ENCODE measurements around the gene CD34.

Gene CD34

DNA sequence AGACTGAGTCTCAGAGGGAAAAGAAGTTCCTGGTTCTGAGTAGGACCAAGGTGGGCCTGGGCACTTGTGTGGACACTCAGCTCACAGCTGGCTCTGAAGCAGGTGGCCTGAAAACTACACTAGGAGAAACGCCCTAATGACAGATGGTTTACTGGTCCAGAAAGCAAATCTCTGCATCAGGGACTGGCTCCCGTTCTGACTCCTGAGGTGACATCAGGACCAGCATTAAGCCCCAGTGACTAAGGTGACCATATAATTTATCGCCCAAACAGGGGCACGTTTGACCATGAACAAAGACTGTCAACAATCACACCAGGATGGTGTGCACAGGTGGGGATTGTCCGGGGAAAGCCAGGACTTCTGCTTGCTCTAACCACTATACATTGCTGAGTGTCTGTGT, 12.2 kb upstream of the CD34 start:
- TF ChIP-seq, protein P1, sequence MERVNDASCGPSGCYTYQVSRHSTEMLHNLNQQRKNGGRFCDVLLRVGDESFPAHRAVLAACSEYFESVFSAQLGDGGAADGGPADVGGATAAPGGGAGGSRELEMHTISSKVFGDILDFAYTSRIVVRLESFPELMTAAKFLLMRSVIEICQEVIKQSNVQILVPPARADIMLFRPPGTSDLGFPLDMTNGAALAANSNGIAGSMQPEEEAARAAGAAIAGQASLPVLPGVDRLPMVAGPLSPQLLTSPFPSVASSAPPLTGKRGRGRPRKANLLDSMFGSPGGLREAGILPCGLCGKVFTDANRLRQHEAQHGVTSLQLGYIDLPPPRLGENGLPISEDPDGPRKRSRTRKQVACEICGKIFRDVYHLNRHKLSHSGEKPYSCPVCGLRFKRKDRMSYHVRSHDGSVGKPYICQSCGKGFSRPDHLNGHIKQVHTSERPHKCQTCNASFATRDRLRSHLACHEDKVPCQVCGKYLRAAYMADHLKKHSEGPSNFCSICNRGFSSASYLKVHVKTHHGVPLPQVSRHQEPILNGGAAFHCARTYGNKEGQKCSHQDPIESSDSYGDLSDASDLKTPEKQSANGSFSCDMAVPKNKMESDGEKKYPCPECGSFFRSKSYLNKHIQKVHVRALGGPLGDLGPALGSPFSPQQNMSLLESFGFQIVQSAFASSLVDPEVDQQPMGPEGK (CRISPR knock-in tag; IDR thresholded peaks at IDR 0.05; ENCODE audit: borderline replicate concordance): no peak
- TF ChIP-seq, protein P2, sequence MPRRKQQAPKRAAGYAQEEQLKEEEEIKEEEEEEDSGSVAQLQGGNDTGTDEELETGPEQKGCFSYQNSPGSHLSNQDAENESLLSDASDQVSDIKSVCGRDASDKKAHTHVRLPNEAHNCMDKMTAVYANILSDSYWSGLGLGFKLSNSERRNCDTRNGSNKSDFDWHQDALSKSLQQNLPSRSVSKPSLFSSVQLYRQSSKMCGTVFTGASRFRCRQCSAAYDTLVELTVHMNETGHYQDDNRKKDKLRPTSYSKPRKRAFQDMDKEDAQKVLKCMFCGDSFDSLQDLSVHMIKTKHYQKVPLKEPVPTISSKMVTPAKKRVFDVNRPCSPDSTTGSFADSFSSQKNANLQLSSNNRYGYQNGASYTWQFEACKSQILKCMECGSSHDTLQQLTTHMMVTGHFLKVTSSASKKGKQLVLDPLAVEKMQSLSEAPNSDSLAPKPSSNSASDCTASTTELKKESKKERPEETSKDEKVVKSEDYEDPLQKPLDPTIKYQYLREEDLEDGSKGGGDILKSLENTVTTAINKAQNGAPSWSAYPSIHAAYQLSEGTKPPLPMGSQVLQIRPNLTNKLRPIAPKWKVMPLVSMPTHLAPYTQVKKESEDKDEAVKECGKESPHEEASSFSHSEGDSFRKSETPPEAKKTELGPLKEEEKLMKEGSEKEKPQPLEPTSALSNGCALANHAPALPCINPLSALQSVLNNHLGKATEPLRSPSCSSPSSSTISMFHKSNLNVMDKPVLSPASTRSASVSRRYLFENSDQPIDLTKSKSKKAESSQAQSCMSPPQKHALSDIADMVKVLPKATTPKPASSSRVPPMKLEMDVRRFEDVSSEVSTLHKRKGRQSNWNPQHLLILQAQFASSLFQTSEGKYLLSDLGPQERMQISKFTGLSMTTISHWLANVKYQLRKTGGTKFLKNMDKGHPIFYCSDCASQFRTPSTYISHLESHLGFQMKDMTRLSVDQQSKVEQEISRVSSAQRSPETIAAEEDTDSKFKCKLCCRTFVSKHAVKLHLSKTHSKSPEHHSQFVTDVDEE (CRISPR knock-in tag; IDR thresholded peaks at IDR 0.05): no peak
- TF ChIP-seq OSR1 (CRISPR knock-in tag; IDR thresholded peaks at IDR 0.05): no peak
- TF ChIP-seq TOX (CRISPR knock-in tag; IDR thresholded peaks at IDR 0.05; ENCODE audit: borderline replicate concordance): no peak
- TF ChIP-seq, protein P3, sequence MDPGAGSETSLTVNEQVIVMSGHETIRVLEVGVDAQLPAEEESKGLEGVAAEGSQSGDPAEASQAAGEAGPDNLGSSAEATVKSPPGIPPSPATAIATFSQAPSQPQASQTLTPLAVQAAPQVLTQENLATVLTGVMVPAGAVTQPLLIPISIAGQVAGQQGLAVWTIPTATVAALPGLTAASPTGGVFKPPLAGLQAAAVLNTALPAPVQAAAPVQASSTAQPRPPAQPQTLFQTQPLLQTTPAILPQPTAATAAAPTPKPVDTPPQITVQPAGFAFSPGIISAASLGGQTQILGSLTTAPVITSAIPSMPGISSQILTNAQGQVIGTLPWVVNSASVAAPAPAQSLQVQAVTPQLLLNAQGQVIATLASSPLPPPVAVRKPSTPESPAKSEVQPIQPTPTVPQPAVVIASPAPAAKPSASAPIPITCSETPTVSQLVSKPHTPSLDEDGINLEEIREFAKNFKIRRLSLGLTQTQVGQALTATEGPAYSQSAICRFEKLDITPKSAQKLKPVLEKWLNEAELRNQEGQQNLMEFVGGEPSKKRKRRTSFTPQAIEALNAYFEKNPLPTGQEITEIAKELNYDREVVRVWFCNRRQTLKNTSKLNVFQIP (CRISPR knock-in tag; IDR thresholded peaks at IDR 0.05; ENCODE audit: borderline replicate concordance, low read depth): no peak
- no peak for ATAC-seq

DNA sequence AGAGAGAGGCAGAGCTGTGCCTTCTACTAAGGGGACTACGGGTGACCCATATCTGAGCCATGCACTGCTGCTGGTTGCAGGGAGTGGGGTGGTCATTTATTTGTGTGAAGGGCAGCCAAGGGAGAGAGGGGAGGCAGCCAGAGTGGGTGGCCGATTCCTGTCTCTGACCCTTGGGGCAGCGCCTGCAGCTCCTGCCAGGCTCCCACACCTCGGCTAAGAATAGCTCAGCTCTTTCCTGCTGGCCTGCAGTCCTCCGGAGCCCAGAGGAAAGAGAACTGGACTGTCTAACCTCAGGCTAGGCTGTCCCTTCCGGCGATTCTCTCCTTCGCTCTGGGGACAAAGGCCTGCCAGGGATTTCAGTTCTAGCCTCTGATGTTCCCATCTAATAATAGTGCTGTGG, 11.6 kb upstream of the CD34 start:
- no peak; the same call in 2 of the 3 replicates for ATAC-seq
- TF ChIP-seq, protein P1 (CRISPR knock-in tag; IDR thresholded peaks at IDR 0.05; ENCODE audit: borderline replicate concordance): no peak
- TF ChIP-seq ZFP30 (CRISPR knock-in tag; IDR thresholded peaks at IDR 0.05) (no peak), CSDC2 (CRISPR knock-in tag; IDR thresholded peaks at IDR 0.05) (no peak), ZFP3 (CRISPR knock-in tag; IDR thresholded peaks at IDR 0.05) (no peak), ZC3H10 (CRISPR knock-in tag; IDR thresholded peaks at IDR 0.05) (no peak), ZNF70 (CRISPR knock-in tag; IDR thresholded peaks at IDR 0.05) (no peak), TOX (CRISPR knock-in tag; IDR thresholded peaks at IDR 0.05; ENCODE audit: borderline replicate concordance) (no peak), OSR1 (CRISPR knock-in tag; IDR thresholded peaks at IDR 0.05) (no peak), PPARA (CRISPR knock-in tag; IDR thresholded peaks at IDR 0.05; ENCODE audit: borderline replicate concordance) (no peak)

DNA sequence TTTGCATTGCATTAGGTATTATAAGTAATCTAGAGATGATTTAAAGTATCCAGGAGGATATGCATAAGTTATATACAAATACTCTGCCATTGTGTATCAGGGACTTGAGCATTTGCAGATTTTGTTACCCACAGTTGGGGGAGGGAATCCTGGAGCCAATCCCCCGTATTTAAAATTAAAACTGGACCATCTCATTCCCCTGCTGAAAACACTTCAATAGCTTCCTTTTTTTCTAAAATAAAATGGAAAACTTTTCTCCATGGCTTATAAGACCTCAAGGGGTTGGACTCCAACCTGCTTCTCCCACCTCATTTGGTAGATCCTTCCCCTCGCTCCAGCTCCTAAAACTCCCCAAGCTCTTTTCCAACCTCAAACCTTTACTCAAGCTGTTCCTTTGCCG, 10.4 kb upstream of the CD34 start:
- TF ChIP-seq ZFP30 (CRISPR knock-in tag; IDR thresholded peaks at IDR 0.05): no peak
- no peak for TF ChIP-seq OSR1 (CRISPR knock-in tag; IDR thresholded peaks at IDR 0.05)
- TF ChIP-seq, protein P4, sequence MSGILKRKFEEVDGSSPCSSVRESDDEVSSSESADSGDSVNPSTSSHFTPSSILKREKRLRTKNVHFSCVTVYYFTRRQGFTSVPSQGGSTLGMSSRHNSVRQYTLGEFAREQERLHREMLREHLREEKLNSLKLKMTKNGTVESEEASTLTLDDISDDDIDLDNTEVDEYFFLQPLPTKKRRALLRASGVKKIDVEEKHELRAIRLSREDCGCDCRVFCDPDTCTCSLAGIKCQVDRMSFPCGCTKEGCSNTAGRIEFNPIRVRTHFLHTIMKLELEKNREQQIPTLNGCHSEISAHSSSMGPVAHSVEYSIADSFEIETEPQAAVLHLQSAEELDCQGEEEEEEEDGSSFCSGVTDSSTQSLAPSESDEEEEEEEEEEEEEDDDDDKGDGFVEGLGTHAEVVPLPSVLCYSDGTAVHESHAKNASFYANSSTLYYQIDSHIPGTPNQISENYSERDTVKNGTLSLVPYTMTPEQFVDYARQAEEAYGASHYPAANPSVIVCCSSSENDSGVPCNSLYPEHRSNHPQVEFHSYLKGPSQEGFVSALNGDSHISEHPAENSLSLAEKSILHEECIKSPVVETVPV (CRISPR knock-in tag; IDR thresholded peaks at IDR 0.05): no peak
- TF ChIP-seq ZFP3 (CRISPR knock-in tag; IDR thresholded peaks at IDR 0.05): no peak
- no peak for TF ChIP-seq ZNF565 (CRISPR knock-in tag; conservative IDR thresholded peaks at IDR 0.05; ENCODE audit: low read depth)
- no peak for TF ChIP-seq ESRRG (CRISPR knock-in tag; IDR thresholded peaks at IDR 0.05)
- TF ChIP-seq, protein P3 (CRISPR knock-in tag; IDR thresholded peaks at IDR 0.05; ENCODE audit: borderline replicate concordance, low read depth): no peak
- no peak for TF ChIP-seq CSDC2 (CRISPR knock-in tag; IDR thresholded peaks at IDR 0.05)
- no peak for ATAC-seq

DNA sequence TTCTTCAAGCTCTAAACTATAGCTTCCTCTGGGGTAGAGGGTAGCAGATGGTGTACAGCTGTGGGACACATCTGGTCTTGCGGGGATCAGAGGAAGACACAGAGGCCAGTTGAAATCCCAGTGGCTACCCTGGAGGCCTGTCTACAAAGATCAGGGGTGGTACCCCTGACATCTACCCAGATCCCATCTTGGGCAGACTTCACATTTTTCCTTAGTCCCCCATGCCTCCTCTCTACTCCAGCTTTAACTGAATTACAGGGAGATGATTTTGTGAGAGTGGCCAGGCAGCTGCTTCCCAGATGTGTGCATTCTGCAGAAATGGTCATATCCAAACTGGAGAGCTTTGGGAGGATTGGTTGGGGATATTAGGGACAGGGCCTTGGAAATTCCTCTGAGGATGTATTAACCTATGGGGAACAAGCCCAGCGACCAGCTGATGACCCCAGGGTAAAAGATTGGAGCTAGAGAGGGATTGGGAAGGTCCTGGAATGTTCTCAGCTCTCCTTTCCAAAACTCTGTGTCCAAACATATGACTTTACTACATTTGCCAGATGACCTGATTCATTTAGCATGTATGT, 9.6 kb upstream of the CD34 start:
- TF ChIP-seq ZNF565 (CRISPR knock-in tag; conservative IDR thresholded peaks at IDR 0.05; ENCODE audit: low read depth) (no peak), GLIS3 (CRISPR knock-in tag; IDR thresholded peaks at IDR 0.05) (no peak), ZNF70 (CRISPR knock-in tag; IDR thresholded peaks at IDR 0.05) (no peak)

More for the DNA sequence above, 9.6 kb upstream of the CD34 start:
- no peak for ATAC-seq

Measured in SK-N-SH treated with all-trans-retinoic acid at 6 μM for 48 hours (cell line).